HG03460 (cell line): ENCODE data around the gene TYW3.

Experiments
- ATAC-seq: cut with Tn5 transposase; IDR thresholded peaks from one replicate; pipeline ENCODE4 v1.9.1; 2021; ENCODE audit not compliant: unreplicated experiment

Gene TYW3

GRCh38 chr1:74785944-74786343 lies 53.0 kb downstream of the TYW3 start:
- no peak for ATAC-seq

DNA sequence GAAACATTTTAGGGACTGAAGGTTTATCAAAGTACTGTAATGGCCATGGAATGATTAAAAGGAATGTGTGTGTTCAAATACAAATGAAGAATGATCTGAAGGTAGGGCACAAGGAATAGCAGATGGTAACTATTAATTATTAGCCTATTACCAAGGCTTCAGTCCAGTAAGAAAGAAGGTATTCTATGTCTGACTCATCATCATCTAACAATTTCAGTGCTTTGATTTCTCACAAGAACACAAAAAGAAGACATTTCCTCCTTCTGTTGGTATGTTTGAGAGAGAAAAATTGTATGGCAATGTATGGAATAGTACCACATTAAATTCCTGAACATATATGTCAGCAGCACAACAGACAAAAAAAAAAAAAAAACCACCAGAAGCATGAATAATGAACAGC lies 57.5 kb downstream of the TYW3 start:
- no peak for ATAC-seq

GRCh38 chr1:74791491-74791890 lies 58.5 kb downstream of the TYW3 start:
- no peak for ATAC-seq

DNA sequence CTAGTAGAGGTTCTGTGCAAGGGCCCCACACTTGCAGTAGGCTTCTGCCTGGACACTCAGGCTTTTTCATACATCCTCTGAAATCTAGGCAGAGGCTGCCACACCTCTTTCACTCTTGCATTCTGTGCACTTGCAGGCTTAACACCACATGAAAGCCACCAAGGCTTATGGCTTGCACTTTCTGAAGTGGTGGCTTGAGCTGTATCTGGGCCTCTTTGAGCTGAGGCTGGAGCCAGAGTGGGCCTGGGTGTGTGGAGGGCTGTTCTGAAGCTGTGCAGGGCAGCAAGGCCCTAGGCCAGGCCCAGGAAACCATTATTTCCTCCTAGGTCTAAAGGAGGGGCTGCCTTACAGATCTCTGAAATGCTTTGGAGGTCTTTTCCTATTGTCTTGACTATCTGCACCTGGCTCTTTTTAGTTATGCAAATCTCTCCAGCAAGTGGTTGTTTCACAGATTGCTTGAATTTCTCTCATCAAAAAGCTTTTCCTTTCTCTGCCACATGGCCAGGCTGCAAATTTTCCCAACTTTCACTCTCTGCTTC lies 66.2 kb downstream of the TYW3 start:
- ATAC-seq: no peak

GRCh38 chr1:74811436-74812179 lies 78.7 kb downstream of the TYW3 start:
- peak; percentile 42 for ATAC-seq

DNA sequence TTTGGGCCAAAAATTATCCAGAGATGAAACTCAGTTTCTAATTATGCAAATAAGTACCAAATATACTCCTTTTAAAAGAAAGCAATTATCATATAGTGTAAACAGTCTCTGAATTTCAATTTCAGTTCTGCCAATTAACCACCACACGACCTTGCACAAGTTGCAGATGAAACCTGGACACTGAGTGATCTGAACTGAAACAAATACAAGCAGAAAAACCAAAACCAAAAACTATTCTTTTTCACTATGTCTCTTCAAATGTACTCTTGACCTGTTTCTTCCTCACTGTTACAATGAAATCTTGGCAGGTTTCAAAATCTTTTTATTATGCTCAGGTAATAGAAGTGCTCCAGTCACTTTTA lies 79.2 kb downstream of the TYW3 start:
- ATAC-seq: peak; percentile 95
